ENCODE results near the gene ZNF618.
"Not testable (repeated sequence)": the region's sequence is repeated elsewhere in the genome, so short reads cannot be mapped to it uniquely, and the experiment has no call there.

The ZNF618 gene

DNA sequence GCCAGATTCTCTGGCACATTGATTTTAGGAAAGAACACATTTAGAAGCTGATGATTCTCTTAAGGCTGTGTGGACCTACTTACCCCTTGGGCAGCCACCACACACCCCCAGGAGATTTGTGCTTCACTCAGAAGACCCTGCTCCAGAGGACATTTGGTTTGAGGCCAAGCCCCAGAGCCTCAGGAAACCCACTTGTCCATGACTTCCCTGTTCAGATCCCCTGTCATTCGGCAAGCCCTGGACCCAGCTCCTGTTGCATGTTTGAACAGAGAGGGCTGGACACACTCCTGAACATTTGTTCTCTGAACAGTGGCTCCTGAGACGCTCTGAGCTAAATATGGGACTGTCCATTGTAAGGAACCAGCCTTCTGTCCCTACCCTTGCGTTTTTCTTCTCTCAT lies 119.9 kb downstream of the ZNF618 start:
- no peak for TF ChIP-seq EZH2phosphoT487 (IDR thresholded peaks at IDR 0.05; ENCODE audit: borderline replicate concordance)
- TF ChIP-seq, protein P1, sequence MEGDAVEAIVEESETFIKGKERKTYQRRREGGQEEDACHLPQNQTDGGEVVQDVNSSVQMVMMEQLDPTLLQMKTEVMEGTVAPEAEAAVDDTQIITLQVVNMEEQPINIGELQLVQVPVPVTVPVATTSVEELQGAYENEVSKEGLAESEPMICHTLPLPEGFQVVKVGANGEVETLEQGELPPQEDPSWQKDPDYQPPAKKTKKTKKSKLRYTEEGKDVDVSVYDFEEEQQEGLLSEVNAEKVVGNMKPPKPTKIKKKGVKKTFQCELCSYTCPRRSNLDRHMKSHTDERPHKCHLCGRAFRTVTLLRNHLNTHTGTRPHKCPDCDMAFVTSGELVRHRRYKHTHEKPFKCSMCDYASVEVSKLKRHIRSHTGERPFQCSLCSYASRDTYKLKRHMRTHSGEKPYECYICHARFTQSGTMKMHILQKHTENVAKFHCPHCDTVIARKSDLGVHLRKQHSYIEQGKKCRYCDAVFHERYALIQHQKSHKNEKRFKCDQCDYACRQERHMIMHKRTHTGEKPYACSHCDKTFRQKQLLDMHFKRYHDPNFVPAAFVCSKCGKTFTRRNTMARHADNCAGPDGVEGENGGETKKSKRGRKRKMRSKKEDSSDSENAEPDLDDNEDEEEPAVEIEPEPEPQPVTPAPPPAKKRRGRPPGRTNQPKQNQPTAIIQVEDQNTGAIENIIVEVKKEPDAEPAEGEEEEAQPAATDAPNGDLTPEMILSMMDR (conservative IDR thresholded peaks at IDR 0.05; ENCODE audit: low read length), result no peak
- no peak overlapping the region for H3K9ac ChIP-seq (ENCODE audit: low read depth, low read length, poor library complexity, severe bottlenecking)
- no peaks in the 10 kb centered on the region for H3K9me3 ChIP-seq (ENCODE audit: insufficient read depth, low read depth, low read length)
- no peaks in the 10 kb centered on the region for H4K20me1 ChIP-seq (ENCODE audit: insufficient read depth, low read length, poor library complexity, severe bottlenecking)
- no peaks in the 10 kb centered on the region for H3K9me2 ChIP-seq (replicated peaks; ENCODE audit: low read depth, low read length)
- no peak overlapping the region for H3K4me3 ChIP-seq (ENCODE audit: low read length, poor library complexity, severe bottlenecking)
- peaks cover 23% of the 10 kb centered on the region; the same call in 1 of the 2 replicates for H3K36me3 ChIP-seq (ENCODE audit: insufficient read depth, low read length)
- H2AFZ ChIP-seq (ENCODE audit: low read length), result no peak overlapping the region
- H3F3A ChIP-seq (ENCODE audit: low read depth), result no peaks in the 10 kb centered on the region
- no peaks in the 10 kb centered on the region for H3K79me2 ChIP-seq (ENCODE audit: insufficient read depth, low read length)
- H3K4me1 ChIP-seq (ENCODE audit: insufficient read depth, low read length, poor library complexity, severe bottlenecking), result peaks cover 24% of the 10 kb centered on the region
- no peak overlapping the region for H3K4me2 ChIP-seq (ENCODE audit: low read depth, low read length, poor library complexity, severe bottlenecking)
- no peaks in the 10 kb centered on the region for H3K27me3 ChIP-seq (ENCODE audit: insufficient read depth, low read length, poor library complexity, severe bottlenecking)

DNA sequence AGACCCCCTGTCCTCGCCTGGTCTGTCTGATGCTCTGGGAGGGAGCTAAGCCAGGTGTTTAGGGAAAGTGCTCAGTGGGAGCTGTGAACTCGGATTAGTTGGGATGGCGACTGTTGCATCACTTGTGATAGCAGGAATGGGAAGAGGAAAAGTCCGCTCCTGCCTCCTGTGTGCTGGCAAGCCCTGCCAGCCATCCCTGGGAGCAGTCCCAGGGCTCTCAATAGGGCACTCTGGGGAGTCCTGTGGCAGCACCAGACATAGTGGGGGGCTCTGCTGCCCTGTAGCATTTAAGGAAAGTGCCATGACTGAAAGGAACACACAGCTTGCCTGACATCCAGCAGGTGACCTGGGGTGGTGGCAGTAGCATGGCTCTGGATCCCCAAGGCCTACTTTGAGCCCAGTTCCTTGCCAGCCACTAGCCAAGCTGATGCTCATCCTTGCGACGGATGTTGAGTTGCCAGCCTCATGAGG lies 120.5 kb downstream of the ZNF618 start:
- no peak for TF ChIP-seq EZH2phosphoT487 (IDR thresholded peaks at IDR 0.05; ENCODE audit: borderline replicate concordance)
- TF ChIP-seq, protein P1 (conservative IDR thresholded peaks at IDR 0.05; ENCODE audit: low read length), result no peak
- Histone ChIP-seq H3K4me2 (ENCODE audit: low read depth, low read length, poor library complexity, severe bottlenecking) (no peak overlapping the region), H3F3A (ENCODE audit: low read depth) (no peaks in the 10 kb centered on the region), H3K36me3 (ENCODE audit: insufficient read depth, low read length) (peaks cover 28% of the 10 kb centered on the region; the same call in 1 of the 2 replicates), H3K4me1 (ENCODE audit: insufficient read depth, low read length, poor library complexity, severe bottlenecking) (peaks cover 24% of the 10 kb centered on the region), H3K4me3 (ENCODE audit: low read length, poor library complexity, severe bottlenecking) (no peak overlapping the region), H2AFZ (ENCODE audit: low read length) (no peak overlapping the region), H3K9ac (ENCODE audit: low read depth, low read length, poor library complexity, severe bottlenecking) (no peak overlapping the region), H3K27me3 (ENCODE audit: insufficient read depth, low read length, poor library complexity, severe bottlenecking) (no peaks in the 10 kb centered on the region), H3K79me2 (ENCODE audit: insufficient read depth, low read length) (no peaks in the 10 kb centered on the region), H3K9me2 (replicated peaks; ENCODE audit: low read depth, low read length) (no peaks in the 10 kb centered on the region), H4K20me1 (ENCODE audit: insufficient read depth, low read length, poor library complexity, severe bottlenecking) (no peaks in the 10 kb centered on the region), H3K9me3 (ENCODE audit: insufficient read depth, low read depth, low read length) (no peaks in the 10 kb centered on the region)

DNA sequence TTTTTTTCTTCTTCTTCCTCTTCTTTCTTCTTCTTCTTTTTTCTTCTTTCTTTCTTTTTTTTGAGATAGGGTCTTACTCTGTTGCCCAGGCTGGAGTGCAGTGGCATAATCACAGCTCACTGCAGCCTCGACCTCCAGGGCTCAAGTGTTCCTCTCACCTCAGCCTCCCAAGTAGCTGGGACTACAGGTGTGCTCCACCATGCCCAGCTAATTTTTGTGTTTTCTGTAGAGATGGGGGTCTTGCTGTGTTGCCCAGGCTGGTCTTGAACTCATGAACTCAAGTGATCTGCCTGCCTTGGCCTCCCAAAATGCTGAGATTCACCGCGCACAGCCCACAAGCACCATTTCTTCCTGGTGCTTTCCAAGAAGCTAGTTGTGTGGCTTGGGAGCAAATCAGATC lies 121.0 kb downstream of the ZNF618 start:
- not testable (repeated sequence) for H2AFZ ChIP-seq (ENCODE audit: low read length); H4K20me1 ChIP-seq (ENCODE audit: insufficient read depth, low read length, poor library complexity, severe bottlenecking)

DNA sequence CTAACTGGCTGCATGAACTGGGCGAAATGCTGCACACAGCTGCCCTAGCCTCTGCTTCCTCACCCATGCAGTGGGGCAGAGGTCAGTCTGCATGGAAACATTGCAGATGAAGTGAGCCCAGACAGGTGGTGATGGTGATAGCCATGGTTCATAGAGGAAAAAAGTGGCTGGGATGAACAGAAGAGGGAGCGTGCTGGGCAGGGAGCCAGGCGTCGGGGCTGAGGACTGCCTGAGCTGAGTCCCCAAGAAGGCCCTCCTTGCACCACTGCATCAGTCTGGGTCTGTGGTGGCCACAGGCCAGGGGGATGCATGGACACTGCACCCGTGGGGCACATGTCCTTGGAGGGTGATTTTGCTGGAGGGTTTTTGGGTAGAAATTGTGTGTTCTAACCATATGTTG lies 121.5 kb downstream of the ZNF618 start:
- peaks cover 38% of the 10 kb centered on the region; the same call in 1 of the 2 replicates for H3K36me3 ChIP-seq (ENCODE audit: insufficient read depth, low read length)
- H3K4me2 ChIP-seq (ENCODE audit: low read depth, low read length, poor library complexity, severe bottlenecking), result no peak overlapping the region
- H2AFZ ChIP-seq (ENCODE audit: low read length), result no peak overlapping the region
- no peaks in the 10 kb centered on the region for H3F3A ChIP-seq (ENCODE audit: low read depth)
- H3K79me2 ChIP-seq (ENCODE audit: insufficient read depth, low read length), result no peaks in the 10 kb centered on the region
- peaks cover 18% of the 10 kb centered on the region for H3K4me1 ChIP-seq (ENCODE audit: insufficient read depth, low read length, poor library complexity, severe bottlenecking)
- TF ChIP-seq, protein P1 (conservative IDR thresholded peaks at IDR 0.05; ENCODE audit: low read length), result no peak
- TF ChIP-seq EZH2phosphoT487 (IDR thresholded peaks at IDR 0.05; ENCODE audit: borderline replicate concordance), result no peak
- no peaks in the 10 kb centered on the region for H3K27me3 ChIP-seq (ENCODE audit: insufficient read depth, low read length, poor library complexity, severe bottlenecking)
- no peak overlapping the region for H3K4me3 ChIP-seq (ENCODE audit: low read length, poor library complexity, severe bottlenecking)
- H3K9me2 ChIP-seq (replicated peaks; ENCODE audit: low read depth, low read length), result no peaks in the 10 kb centered on the region
- H3K9ac ChIP-seq (ENCODE audit: low read depth, low read length, poor library complexity, severe bottlenecking), result no peak overlapping the region
- no peaks in the 10 kb centered on the region for H3K9me3 ChIP-seq (ENCODE audit: insufficient read depth, low read depth, low read length)
- no peaks in the 10 kb centered on the region for H4K20me1 ChIP-seq (ENCODE audit: insufficient read depth, low read length, poor library complexity, severe bottlenecking)

More for the DNA sequence above, 121.0 kb downstream of the ZNF618 start:
- H3K4me1 ChIP-seq (ENCODE audit: insufficient read depth, low read length, poor library complexity, severe bottlenecking), result peaks cover 24% of the 10 kb centered on the region
- H3K9me3 ChIP-seq (ENCODE audit: insufficient read depth, low read depth, low read length); H3K79me2 ChIP-seq (ENCODE audit: insufficient read depth, low read length); H3K9ac ChIP-seq (ENCODE audit: low read depth, low read length, poor library complexity, severe bottlenecking); H3K4me2 ChIP-seq (ENCODE audit: low read depth, low read length, poor library complexity, severe bottlenecking); H3F3A ChIP-seq (ENCODE audit: low read depth); H3K4me3 ChIP-seq (ENCODE audit: low read length, poor library complexity, severe bottlenecking); H3K27me3 ChIP-seq (ENCODE audit: insufficient read depth, low read length, poor library complexity, severe bottlenecking); H3K9me2 ChIP-seq (replicated peaks; ENCODE audit: low read depth, low read length): not testable (repeated sequence)
- H3K36me3 ChIP-seq (ENCODE audit: insufficient read depth, low read length), result peaks cover 33% of the 10 kb centered on the region; the same call in 1 of the 2 replicates
